Fibroblast of skin of left biceps (primary cell): Measurements from ENCODE around the gene ACAD8.

Experiments used
- DNase-seq, 2 experiments: peaks; one replicate each; pipeline ENCODE4 v3.0.0-alpha.2; 2013; ENCODE audit warnings: low read depth in 2 of 2

The ACAD8 gene

GRCh38 chr11:134289789-134290188, 36.4 kb downstream of the ACAD8 start:
- DNase-seq, result no peak

DNA sequence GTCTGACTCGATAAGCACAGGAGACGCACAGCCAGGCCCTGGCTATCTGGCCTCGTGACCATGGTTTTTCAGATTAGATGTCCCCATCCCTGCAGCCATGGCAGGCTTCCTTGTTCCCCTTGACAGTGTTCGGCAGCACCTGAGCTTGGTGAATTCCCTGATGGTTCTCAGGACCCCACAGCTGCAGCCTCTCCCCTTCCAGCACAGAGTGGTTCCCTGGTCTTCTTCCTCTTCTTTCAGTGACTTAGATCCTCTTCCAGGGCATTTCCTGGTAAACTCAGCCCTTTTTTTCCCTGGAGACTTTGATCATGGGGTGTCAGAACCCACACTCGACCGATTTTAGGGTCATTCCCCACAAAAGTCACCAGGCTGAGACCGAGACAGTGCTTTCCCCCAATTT, 37.3 kb downstream of the ACAD8 start:
- DNase-seq, result no peak

GRCh38 chr11:134291196-134291595, 37.8 kb downstream of the ACAD8 start:
- DNase-seq, result no peak

- DNase-seq, result no peak
Observed at GRCh38 chr11:134292661-134293060, 39.3 kb downstream of the ACAD8 start.

GRCh38 chr11:134293119-134294113, 40.0 kb downstream of the ACAD8 start:
- no peak for DNase-seq

DNA sequence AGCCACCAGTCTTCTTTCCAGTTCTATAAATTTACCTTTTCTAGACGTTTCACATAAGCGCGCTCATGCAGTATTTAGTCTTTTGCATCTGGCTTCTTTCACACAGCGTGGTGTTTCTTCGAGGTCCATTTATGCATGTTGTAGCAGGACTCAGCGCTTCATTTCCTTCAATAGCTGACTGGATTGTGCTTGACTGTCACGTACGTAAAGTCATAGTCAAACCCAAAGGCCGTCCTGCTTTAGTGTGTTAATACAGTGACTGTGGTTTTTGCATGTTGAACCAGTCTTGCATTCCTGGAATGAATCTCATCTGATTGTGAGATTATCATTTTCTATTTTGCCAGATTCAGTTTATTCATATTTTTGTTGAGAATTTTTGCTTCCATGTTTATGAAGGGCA, 41.3 kb downstream of the ACAD8 start:
- DNase-seq, result no peak

GRCh38 chr11:134312223-134312622, 58.9 kb downstream of the ACAD8 start:
- no peak for DNase-seq

GRCh38 chr11:134312807-134313206, 59.4 kb downstream of the ACAD8 start:
- DNase-seq, result no peak

GRCh38 chr11:134313379-134313778, 60.0 kb downstream of the ACAD8 start:
- DNase-seq, result no peak

- DNase-seq, result no peak
Observed at GRCh38 chr11:134313821-134314607, 60.6 kb downstream of the ACAD8 start.
